H9 (cell line): ENCODE results near the gene CDC14A. TPM values are rescaled to one million over a fixed set of nuclear protein-coding genes. Genes with fewer than 3 reads are reported as not detected.

Source experiments
- DNase-seq: peaks from one replicate; pipeline ENCODE4 v3.0.0-alpha.2; 2017
- H2AFZ ChIP-seq: one replicate; pipeline ENCODE4 v1.6.1; 2013; ENCODE audit warnings: mild to moderate bottlenecking, low read length, control low read depth, moderate library complexity
- H2AK5ac ChIP-seq: 2 replicates; pipeline ENCODE4 v1.6.1; 2013; ENCODE audit warnings: low read length, control low read depth, mixed read lengths; ENCODE audit not compliant: insufficient read length
- H2BK120ac ChIP-seq: one replicate; pipeline ENCODE4 v1.6.1; 2013; ENCODE audit warnings: low read depth, mild to moderate bottlenecking, low read length, control low read depth, inconsistent platforms; ENCODE audit not compliant: poor library complexity, severe bottlenecking
- H2BK12ac ChIP-seq: 2 replicates; pipeline ENCODE4 v1.6.1; 2013; ENCODE audit warnings: low read length, control low read depth, mixed read lengths, low read depth; ENCODE audit not compliant: insufficient read length
- H2BK15ac ChIP-seq: 2 replicates; pipeline ENCODE4 v1.6.1; 2013; ENCODE audit warnings: low read depth, low read length, control low read depth
- H2BK20ac ChIP-seq: one replicate; pipeline ENCODE4 v1.6.1; 2013; ENCODE audit warnings: low read depth, mild to moderate bottlenecking, low read length, control low read depth, inconsistent platforms; ENCODE audit not compliant: poor library complexity, severe bottlenecking
- H2BK5ac ChIP-seq: 2 replicates; pipeline ENCODE4 v1.6.1; 2013; ENCODE audit warnings: low read length, control low read depth, mixed read lengths; ENCODE audit not compliant: insufficient read length
- H3K14ac ChIP-seq: 2 replicates; pipeline ENCODE4 v1.6.1; 2013; ENCODE audit warnings: low read length, control low read depth; ENCODE audit not compliant: insufficient read depth
- H3K18ac ChIP-seq: 2 replicates; pipeline ENCODE4 v1.6.1; 2013; ENCODE audit warnings: low read depth, mild to moderate bottlenecking, mixed read lengths, low read length, control low read depth; ENCODE audit not compliant: insufficient read length
- H3K23ac ChIP-seq: 2 replicates; pipeline ENCODE4 v1.6.1; 2013; ENCODE audit warnings: low read length, control low read depth, mixed read lengths, low read depth; ENCODE audit not compliant: insufficient read length
- H3K23me2 ChIP-seq: 2 replicates; pipeline ENCODE4 v1.6.1; 2013; ENCODE audit warnings: low read depth, mild to moderate bottlenecking, mixed read lengths, low read length, control low read depth; ENCODE audit not compliant: insufficient read length, poor library complexity, severe bottlenecking
- H3K27ac ChIP-seq: 2 replicates; pipeline ENCODE4 v1.5.1; 2013; ENCODE audit warnings: low read length, control low read depth, mixed read lengths, low read depth; ENCODE audit not compliant: insufficient read length
- H3K27me3 ChIP-seq: 2 replicates; pipeline ENCODE4 v1.6.1; 2013; ENCODE audit warnings: low read length, control low read depth, inconsistent platforms; ENCODE audit not compliant: insufficient read depth
- H3K4ac ChIP-seq: 2 replicates; pipeline ENCODE4 v1.6.1; 2013; ENCODE audit warnings: low read depth, mild to moderate bottlenecking, control low read depth, inconsistent platforms, low read length, moderate library complexity
- H3K4me1 ChIP-seq: 2 replicates; pipeline ENCODE4 v1.6.1; 2013; ENCODE audit warnings: low read length, control low read depth, inconsistent platforms; ENCODE audit not compliant: insufficient read depth
- H3K4me2 ChIP-seq: 2 replicates; pipeline ENCODE4 v1.6.1; 2013; ENCODE audit warnings: low read length, control low read depth, mixed read lengths; ENCODE audit not compliant: insufficient read length, insufficient read depth
- H3K56ac ChIP-seq: 2 replicates; pipeline ENCODE4 v1.6.1; 2013; ENCODE audit warnings: low read depth, mild to moderate bottlenecking, mixed read lengths, low read length, control low read depth; ENCODE audit not compliant: insufficient read length
- H3K79me1 ChIP-seq: 2 replicates; pipeline ENCODE4 v1.6.1; 2013; ENCODE audit warnings: low read depth, mild to moderate bottlenecking, moderate library complexity, low read length, control low read depth, inconsistent platforms; ENCODE audit not compliant: insufficient read depth, poor library complexity, severe bottlenecking
- H3K79me2 ChIP-seq: 2 replicates; pipeline ENCODE4 v1.6.1; 2013; ENCODE audit warnings: low read length, control low read depth, inconsistent platforms; ENCODE audit not compliant: insufficient read depth
- H3K9ac ChIP-seq: 2 replicates; pipeline ENCODE4 v1.6.1; 2013; ENCODE audit warnings: low read length, control low read depth, mixed read lengths; ENCODE audit not compliant: insufficient read length; ENCODE audit errors: extremely low read depth
- H3K9me3 ChIP-seq: one replicate; pipeline ENCODE4 v1.6.1; 2013; ENCODE audit warnings: low read depth, low read length, inconsistent platforms; ENCODE audit not compliant: control insufficient read depth
- H3T11ph ChIP-seq: one replicate; pipeline ENCODE4 v1.6.1; 2013; ENCODE audit warnings: mild to moderate bottlenecking, low read length, control low read depth, inconsistent platforms
- H4K20me1 ChIP-seq: one replicate; pipeline ENCODE4 v1.6.1; 2013; ENCODE audit not compliant: control insufficient read depth, insufficient read length, insufficient read depth
- H4K5ac ChIP-seq: 2 replicates; pipeline ENCODE4 v1.6.1; 2013; ENCODE audit warnings: low read depth, mild to moderate bottlenecking, mixed read lengths, low read length, control low read depth; ENCODE audit not compliant: insufficient read length
- H4K8ac ChIP-seq: replicated peaks from 2 replicates; pipeline ENCODE4 v1.6.1; 2013; ENCODE audit warnings: low read length, control low read depth, mixed read lengths, low read depth; ENCODE audit not compliant: insufficient read length
- H4K91ac ChIP-seq: 2 replicates; pipeline ENCODE4 v1.6.1; 2013; ENCODE audit warnings: low read depth, mild to moderate bottlenecking, moderate library complexity, mixed read lengths, low read length, control low read depth; ENCODE audit not compliant: insufficient read length
- H3K27ac Mint-ChIP-seq, 3 experiments: 2 replicates in 2 of 3; 3 replicates in 1 of 3; pipeline ENCODE4 v1.8.0; 2020 to 2021; ENCODE audit warnings: mixed read lengths in 3 of 3, mild to moderate bottlenecking in 1 of 3, moderate library complexity in 1 of 3
- H3K27me3 Mint-ChIP-seq: 2 replicates; pipeline ENCODE4 v1.8.0; 2021; ENCODE audit warnings: low read depth, mild to moderate bottlenecking, moderate library complexity, mixed read lengths
- H3K36me3 Mint-ChIP-seq, 3 experiments: 2 replicates in 2 of 3; 3 replicates in 1 of 3; pipeline ENCODE4 v1.8.0; 2020 to 2021; ENCODE audit warnings: low read depth in 3 of 3, mixed read lengths in 3 of 3; ENCODE audit not compliant: insufficient read depth in 1 of 3
- H3K4me1 Mint-ChIP-seq, 2 experiments: 2 replicates each; pipeline ENCODE4 v1.8.0; 2020; ENCODE audit warnings: mixed read lengths in 2 of 2
- H3K4me3 Mint-ChIP-seq, 2 experiments: 2 replicates in 1 of 2; 3 replicates in 1 of 2; pipeline ENCODE4 v1.8.0; 2020 to 2021; ENCODE audit warnings: mild to moderate bottlenecking in 2 of 2, mixed read lengths in 2 of 2, moderate library complexity in 1 of 2
- H3K9me3 Mint-ChIP-seq, 2 experiments: 2 replicates in 1 of 2; 3 replicates in 1 of 2; pipeline ENCODE4 v1.8.0; 2020; ENCODE audit warnings: mild to moderate bottlenecking in 2 of 2, mixed read lengths in 2 of 2, moderate library complexity in 1 of 2
- CTCF ChIP-seq: fragments of 200-600 bp; sonication (generic); conservative IDR thresholded peaks from 3 replicates; pipeline ENCODE4 v1.8.0; 2021; ENCODE audit warnings: antibody characterized with exemption, mild to moderate bottlenecking
- WGBS: extraction: QIAGEN DNeasy Blood & Tissue Kit; methylation state at CpG from one replicate; pipeline ENCODE4 v1.1.7; 2013; ENCODE audit warnings: missing lambda C conversion rate, low lambda C conversion rate, mixed read lengths; ENCODE audit not compliant: insufficient read length; ENCODE audit errors: extremely low coverage; 5-methylcytosine and 5-hydroxymethylcytosine counted together
- total RNA-seq: library from RNA; stranded (reverse); gene quantifications from 2 replicates; pipeline ENCODE4 v1.2.1, GENCODE V29; 2021

Gene CDC14A
- total RNA-seq, 1 experiment from 2014 or later: 8.9 TPM

GRCh38 chr1:100353988-100354387 lies 1.7 kb downstream of the CDC14A start:
- no peaks in the 10 kb centered on the region for H3K27me3 ChIP-seq
- H2BK15ac ChIP-seq: no peak overlapping the region
- H2AK5ac ChIP-seq: no peak overlapping the region
- H3K14ac ChIP-seq: no peak overlapping the region
- no peak overlapping the region for H2BK120ac ChIP-seq
- peak overlapping the region; percentile 92 to 97 for H3K4me3 Mint-ChIP-seq
- no peak overlapping the region for H4K8ac ChIP-seq
- H3K79me2 ChIP-seq: no peaks in the 10 kb centered on the region
- no peak overlapping the region for H2AFZ ChIP-seq
- H3K9me3 ChIP-seq: no peaks in the 10 kb centered on the region
- H3K27ac Mint-ChIP-seq: peak overlapping the region in 1 of 3 experiments; percentile 92; a peak in 1 of 7 replicates
- H3K9ac ChIP-seq: no peak overlapping the region
- no peak overlapping the region for H3K27ac ChIP-seq
- no peaks in the 10 kb centered on the region; a peak in 2 of 5 replicates for H3K9me3 Mint-ChIP-seq
- H3K79me1 ChIP-seq: peaks cover 4% of the 10 kb centered on the region
- H4K5ac ChIP-seq: no peak overlapping the region
- H2BK5ac ChIP-seq: no peak overlapping the region
- H3K4me2 ChIP-seq: peak overlapping the region; percentile 87
- H3K36me3 Mint-ChIP-seq: peaks cover 3 to 8% (median 5%) of the 10 kb centered on the region in 3 experiments
- H3K23ac ChIP-seq: no peak overlapping the region
- H3T11ph ChIP-seq: no peak overlapping the region
- no CpG with 5 or more reads among the region's 1 CpG for WGBS
- no peak overlapping the region for H3K4ac ChIP-seq
- H3K23me2 ChIP-seq: peaks cover 7% of the 10 kb centered on the region
- no peak overlapping the region for H3K56ac ChIP-seq
- no peak for DNase-seq
- no peak overlapping the region for H2BK20ac ChIP-seq
- no peak overlapping the region for H3K18ac ChIP-seq
- no peaks in the 10 kb centered on the region for H4K20me1 ChIP-seq
- H3K27me3 Mint-ChIP-seq: no peaks in the 10 kb centered on the region; the same call in 1 of the 2 replicates
- no peak overlapping the region for H4K91ac ChIP-seq
- no peak for TF ChIP-seq CTCF
- peaks cover 23 to 33% of the 10 kb centered on the region in 2 experiments for H3K4me1 Mint-ChIP-seq
- H3K4me1 ChIP-seq: peaks cover 4% of the 10 kb centered on the region; the same call in 1 of the 2 replicates
- H2BK12ac ChIP-seq: no peak overlapping the region
